GM23338 (cell line): ENCODE data around the gene CENPS. TPM values are rescaled to one million over a fixed set of nuclear protein-coding genes. Genes with fewer than 3 reads are reported as not detected.
A peak's percentile ranks its signal among the peaks of the same experiment; 100 is the strongest.

Experiments used
- ATAC-seq: fragments of 200-7000 bp; cut with Tn5 transposase; 3 replicates; pipeline ENCODE4 v1.9.1; 2020
- DNase-seq: peaks from one replicate; pipeline ENCODE4 v3.0.0-alpha.2; 2015; ENCODE audit warnings: low spot score
- H2AFZ ChIP-seq: fragments of 200-600 bp; sonication (generic); 2 replicates; pipeline ENCODE4 v1.8.0; 2016; ENCODE audit warnings: antibody characterized with exemption, mild to moderate bottlenecking, moderate library complexity
- H3F3A ChIP-seq: fragments of 200-600 bp; sonication (generic); replicated peaks from 2 replicates; pipeline ENCODE4 v1.8.0; 2017; ENCODE audit warnings: antibody characterized with exemption, mixed run types, low read depth
- H3K27ac ChIP-seq: fragments of 200-600 bp; sonication (generic); 2 replicates; pipeline ENCODE4 v1.6.1; 2016; ENCODE audit warnings: low read depth
- H3K27me3 ChIP-seq: fragments of 200-600 bp; sonication (generic); 2 replicates; pipeline ENCODE4 v1.8.0; 2016; ENCODE audit warnings: mild to moderate bottlenecking, mixed run types, moderate library complexity; ENCODE audit not compliant: insufficient read depth
- H3K36me3 ChIP-seq: fragments of 200-600 bp; sonication (generic); 2 replicates; pipeline ENCODE4 v1.8.0; 2016; ENCODE audit warnings: mild to moderate bottlenecking; ENCODE audit not compliant: insufficient read depth
- H3K4me1 ChIP-seq: fragments of 200-600 bp; sonication (generic); 2 replicates; pipeline ENCODE4 v1.8.0; 2016; ENCODE audit warnings: mild to moderate bottlenecking, moderate library complexity; ENCODE audit not compliant: insufficient read depth
- H3K4me2 ChIP-seq: fragments of 200-600 bp; sonication (generic); 2 replicates; pipeline ENCODE4 v1.7.1; 2017; ENCODE audit warnings: mixed run types
- H3K4me3 ChIP-seq: fragments of 200-600 bp; sonication (generic); 2 replicates; pipeline ENCODE4 v1.6.1; 2016; ENCODE audit warnings: mixed run types
- H3K79me2 ChIP-seq: fragments of 200-600 bp; sonication (generic); replicated peaks from 2 replicates; pipeline ENCODE4 v1.8.0; 2017; ENCODE audit warnings: mild to moderate bottlenecking; ENCODE audit not compliant: insufficient read depth
- H3K9me2 ChIP-seq: fragments of 200-600 bp; sonication (generic); 2 replicates; pipeline ENCODE4 v1.8.0; 2017; ENCODE audit not compliant: insufficient read depth
- H4K20me1 ChIP-seq: fragments of 200-600 bp; sonication (generic); replicated peaks from 2 replicates; pipeline ENCODE4 v1.8.0; 2017; ENCODE audit warnings: mild to moderate bottlenecking; ENCODE audit not compliant: insufficient read depth
- H3K27ac Mint-ChIP-seq: 2 replicates; pipeline ENCODE4 v1.8.0; 2020; ENCODE audit warnings: inconsistent platforms, mild to moderate bottlenecking, moderate library complexity, mixed read lengths
- H3K27me3 Mint-ChIP-seq: 3 replicates; pipeline ENCODE4 v1.8.0; 2022; ENCODE audit warnings: low read depth, mild to moderate bottlenecking, moderate library complexity, mixed read lengths, inconsistent platforms; ENCODE audit not compliant: insufficient read depth, poor library complexity
- H3K36me3 Mint-ChIP-seq: 3 replicates; pipeline ENCODE4 v1.8.0; 2021; ENCODE audit warnings: low read depth, mild to moderate bottlenecking, inconsistent platforms, moderate library complexity, mixed read lengths
- H3K4me1 Mint-ChIP-seq: 3 replicates; pipeline ENCODE4 v1.8.0; 2020; ENCODE audit warnings: mild to moderate bottlenecking, inconsistent platforms, mixed read lengths
- H3K4me3 Mint-ChIP-seq: 3 replicates; pipeline ENCODE4 v1.8.0; 2021; ENCODE audit warnings: moderate library complexity, mild to moderate bottlenecking, inconsistent platforms, mixed read lengths
- H3K9me3 Mint-ChIP-seq: 3 replicates; pipeline ENCODE4 v1.8.0; 2020; ENCODE audit warnings: moderate library complexity, mild to moderate bottlenecking, inconsistent platforms, mixed read lengths
- CREB1 ChIP-seq: fragments of 250-450 bp; sonication (Bioruptor Pico); IDR thresholded peaks from 2 replicates; pipeline ENCODE4 v1.5.0; 2020; ENCODE audit warnings: low read depth, mild to moderate bottlenecking, moderate library complexity
- CTCF ChIP-seq, 2 experiments: fragments of 200-600 bp in 1 of 2; sonication (generic) in 1 of 2; conservative IDR thresholded peaks; 2 replicates each; pipeline versions ENCODE4 v1.5.1 to v1.6.1; 2016 to 2017; ENCODE audit warnings: antibody characterized with exemption in 2 of 2, low read depth in 2 of 2, mild to moderate bottlenecking in 2 of 2, moderate library complexity in 1 of 2
- EZH2phosphoT487 ChIP-seq: fragments of 200-600 bp; sonication (generic); IDR thresholded peaks from one replicate; pipeline ENCODE4 v1.8.1; 2018; ENCODE audit warnings: antibody characterized with exemption; ENCODE audit not compliant: unreplicated experiment
- JUNB ChIP-seq: IDR thresholded peaks from one replicate; pipeline ENCODE4 v1.6.1; 2016; ENCODE audit warnings: antibody characterized with exemption; ENCODE audit not compliant: unreplicated experiment
- NANOG ChIP-seq: IDR thresholded peaks from 2 replicates; pipeline ENCODE4 v1.6.1; 2016; ENCODE audit warnings: antibody characterized with exemption, borderline replicate concordance
- REST ChIP-seq: IDR thresholded peaks from one replicate; pipeline ENCODE4 v1.6.1; 2018; ENCODE audit warnings: antibody characterized with exemption; ENCODE audit not compliant: unreplicated experiment
- STAT1 ChIP-seq: IDR thresholded peaks from one replicate; pipeline ENCODE4 v1.6.1; 2016; ENCODE audit warnings: antibody characterized with exemption; ENCODE audit not compliant: unreplicated experiment
- ZNF114 ChIP-seq: fragments of 250-450 bp; sonication (Bioruptor Pico); IDR thresholded peaks from 2 replicates; pipeline ENCODE4 v1.5.0; 2020; ENCODE audit warnings: mild to moderate bottlenecking, moderate library complexity
- ZNF331 ChIP-seq: fragments of 250-450 bp; sonication (Bioruptor Pico); IDR thresholded peaks from 2 replicates; pipeline ENCODE4 v1.5.0; 2020; ENCODE audit warnings: low read depth, mild to moderate bottlenecking, moderate library complexity
- polyA plus RNA-seq: library from polyadenylated mRNA; unstranded; fragments of >200 nt; fragmentation: Nextera tagmentation; extraction: Ambion mirVana; gene quantifications from 2 replicates; pipeline ENCODE4 v1.2.1, GENCODE V29; 2016
- total RNA-seq: library from RNA; depleted of rRNA; stranded (reverse); fragments of >200 nt; shearing (Covaris generic); gene quantifications from 2 replicates; pipeline ENCODE4 v1.2.3, GENCODE V29; 2014
- TF ChIP-seq, protein P1 (sequence below): fragments of 250-450 bp; sonication (Bioruptor Pico); IDR thresholded peaks from 2 replicates; pipeline ENCODE4 v1.5.0; 2020; ENCODE audit warnings: mild to moderate bottlenecking, moderate library complexity
- TF ChIP-seq, protein P2 (sequence below): IDR thresholded peaks from 2 replicates; pipeline ENCODE4 v1.6.1; 2016; ENCODE audit warnings: antibody characterized with exemption

CENPS gene
- total and polyA plus RNA-seq, 2 experiments from 2014 or later: 4.7 to 31.3 TPM

GRCh38 chr1:10389271-10389973 is 40.8 kb upstream of the CENPS start:
- Histone ChIP-seq H3F3A (no peaks in the 10 kb centered on the region), H3K27ac (peak overlapping the region; percentile 72; the same call in 1 of the 2 replicates), H4K20me1 (no peaks in the 10 kb centered on the region), H2AFZ (no peak overlapping the region), H3K9me2 (no peaks in the 10 kb centered on the region), H3K4me1 (peaks cover 10% of the 10 kb centered on the region; the same call in 1 of the 2 replicates), H3K4me2 (no peak overlapping the region), H3K79me2 (no peaks in the 10 kb centered on the region), H3K27me3 (no peaks in the 10 kb centered on the region), H3K4me3 (no peak overlapping the region), H3K36me3 (no peaks in the 10 kb centered on the region)
- peaks cover 20% of the 10 kb centered on the region; the same call in 2 of the 3 replicates for H3K36me3 Mint-ChIP-seq
- H3K4me3 Mint-ChIP-seq: no peak overlapping the region
- H3K27me3 Mint-ChIP-seq: no peaks in the 10 kb centered on the region
- peaks cover 12% of the 10 kb centered on the region for H3K4me1 Mint-ChIP-seq
- TF ChIP-seq JUNB (no peak), EZH2phosphoT487 (no peak), ZNF114 (no peak), ZNF331 (CRISPR knock-in tag) (no peak), REST (no peak), STAT1 (no peak), NANOG (no peak), CREB1 (CRISPR knock-in tag) (no peak), CTCF (conservative IDR thresholded peaks at IDR 0.05; ENCODE audit: low read depth in 2 of 2) (no peak)
- TF ChIP-seq, protein P1, sequence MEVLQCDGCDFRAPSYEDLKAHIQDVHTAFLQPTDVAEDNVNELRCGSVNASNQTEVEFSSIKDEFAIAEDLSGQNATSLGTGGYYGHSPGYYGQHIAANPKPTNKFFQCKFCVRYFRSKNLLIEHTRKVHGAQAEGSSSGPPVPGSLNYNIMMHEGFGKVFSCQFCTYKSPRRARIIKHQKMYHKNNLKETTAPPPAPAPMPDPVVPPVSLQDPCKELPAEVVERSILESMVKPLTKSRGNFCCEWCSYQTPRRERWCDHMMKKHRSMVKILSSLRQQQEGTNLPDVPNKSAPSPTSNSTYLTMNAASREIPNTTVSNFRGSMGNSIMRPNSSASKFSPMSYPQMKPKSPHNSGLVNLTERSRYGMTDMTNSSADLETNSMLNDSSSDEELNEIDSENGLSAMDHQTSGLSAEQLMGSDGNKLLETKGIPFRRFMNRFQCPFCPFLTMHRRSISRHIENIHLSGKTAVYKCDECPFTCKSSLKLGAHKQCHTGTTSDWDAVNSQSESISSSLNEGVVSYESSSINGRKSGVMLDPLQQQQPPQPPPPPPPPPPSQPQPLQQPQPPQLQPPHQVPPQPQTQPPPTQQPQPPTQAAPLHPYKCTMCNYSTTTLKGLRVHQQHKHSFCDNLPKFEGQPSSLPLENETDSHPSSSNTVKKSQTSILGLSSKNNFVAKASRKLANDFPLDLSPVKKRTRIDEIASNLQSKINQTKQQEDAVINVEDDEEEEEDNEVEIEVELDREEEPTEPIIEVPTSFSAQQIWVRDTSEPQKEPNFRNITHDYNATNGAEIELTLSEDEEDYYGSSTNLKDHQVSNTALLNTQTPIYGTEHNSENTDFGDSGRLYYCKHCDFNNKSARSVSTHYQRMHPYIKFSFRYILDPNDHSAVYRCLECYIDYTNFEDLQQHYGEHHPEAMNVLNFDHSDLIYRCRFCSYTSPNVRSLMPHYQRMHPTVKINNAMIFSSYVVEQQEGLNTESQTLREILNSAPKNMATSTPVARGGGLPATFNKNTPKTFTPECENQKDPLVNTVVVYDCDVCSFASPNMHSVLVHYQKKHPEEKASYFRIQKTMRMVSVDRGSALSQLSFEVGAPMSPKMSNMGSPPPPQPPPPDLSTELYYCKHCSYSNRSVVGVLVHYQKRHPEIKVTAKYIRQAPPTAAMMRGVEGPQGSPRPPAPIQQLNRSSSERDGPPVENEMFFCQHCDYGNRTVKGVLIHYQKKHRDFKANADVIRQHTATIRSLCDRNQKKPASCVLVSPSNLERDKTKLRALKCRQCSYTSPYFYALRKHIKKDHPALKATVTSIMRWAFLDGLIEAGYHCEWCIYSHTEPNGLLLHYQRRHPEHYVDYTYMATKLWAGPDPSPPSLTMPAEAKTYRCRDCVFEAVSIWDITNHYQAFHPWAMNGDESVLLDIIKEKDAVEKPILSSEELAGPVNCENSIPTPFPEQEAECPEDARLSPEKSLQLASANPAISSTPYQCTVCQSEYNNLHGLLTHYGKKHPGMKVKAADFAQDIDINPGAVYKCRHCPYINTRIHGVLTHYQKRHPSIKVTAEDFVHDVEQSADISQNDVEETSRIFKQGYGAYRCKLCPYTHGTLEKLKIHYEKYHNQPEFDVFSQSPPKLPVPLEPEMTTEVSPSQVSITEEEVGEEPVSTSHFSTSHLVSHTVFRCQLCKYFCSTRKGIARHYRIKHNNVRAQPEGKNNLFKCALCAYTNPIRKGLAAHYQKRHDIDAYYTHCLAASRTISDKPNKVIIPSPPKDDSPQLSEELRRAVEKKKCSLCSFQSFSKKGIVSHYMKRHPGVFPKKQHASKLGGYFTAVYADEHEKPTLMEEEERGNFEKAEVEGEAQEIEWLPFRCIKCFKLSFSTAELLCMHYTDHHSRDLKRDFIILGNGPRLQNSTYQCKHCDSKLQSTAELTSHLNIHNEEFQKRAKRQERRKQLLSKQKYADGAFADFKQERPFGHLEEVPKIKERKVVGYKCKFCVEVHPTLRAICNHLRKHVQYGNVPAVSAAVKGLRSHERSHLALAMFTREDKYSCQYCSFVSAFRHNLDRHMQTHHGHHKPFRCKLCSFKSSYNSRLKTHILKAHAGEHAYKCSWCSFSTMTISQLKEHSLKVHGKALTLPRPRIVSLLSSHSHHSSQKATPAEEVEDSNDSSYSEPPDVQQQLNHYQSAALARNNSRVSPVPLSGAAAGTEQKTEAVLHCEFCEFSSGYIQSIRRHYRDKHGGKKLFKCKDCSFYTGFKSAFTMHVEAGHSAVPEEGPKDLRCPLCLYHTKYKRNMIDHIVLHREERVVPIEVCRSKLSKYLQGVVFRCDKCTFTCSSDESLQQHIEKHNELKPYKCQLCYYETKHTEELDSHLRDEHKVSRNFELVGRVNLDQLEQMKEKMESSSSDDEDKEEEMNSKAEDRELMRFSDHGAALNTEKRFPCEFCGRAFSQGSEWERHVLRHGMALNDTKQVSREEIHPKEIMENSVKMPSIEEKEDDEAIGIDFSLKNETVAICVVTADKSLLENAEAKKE (CRISPR knock-in tag): no peak
- TF ChIP-seq, protein P2, sequence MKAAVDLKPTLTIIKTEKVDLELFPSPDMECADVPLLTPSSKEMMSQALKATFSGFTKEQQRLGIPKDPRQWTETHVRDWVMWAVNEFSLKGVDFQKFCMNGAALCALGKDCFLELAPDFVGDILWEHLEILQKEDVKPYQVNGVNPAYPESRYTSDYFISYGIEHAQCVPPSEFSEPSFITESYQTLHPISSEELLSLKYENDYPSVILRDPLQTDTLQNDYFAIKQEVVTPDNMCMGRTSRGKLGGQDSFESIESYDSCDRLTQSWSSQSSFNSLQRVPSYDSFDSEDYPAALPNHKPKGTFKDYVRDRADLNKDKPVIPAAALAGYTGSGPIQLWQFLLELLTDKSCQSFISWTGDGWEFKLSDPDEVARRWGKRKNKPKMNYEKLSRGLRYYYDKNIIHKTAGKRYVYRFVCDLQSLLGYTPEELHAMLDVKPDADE: no peak
- H3K9me3 Mint-ChIP-seq: peaks cover 7% of the 10 kb centered on the region
- ATAC-seq (no peak), DNase-seq (no peak)
- H3K27ac Mint-ChIP-seq: 0 out of 2 replicates have a peak overlapping the region, but pooled peaks have one; percentile 67
